HepG2 (cell line): ENCODE results near the gene CERS1. TPM values are rescaled to one million over a fixed set of nuclear protein-coding genes. Genes with fewer than 3 reads are reported as not detected.

Experiments
- ATM ChIP-seq: fragments of 450-650 bp; IDR thresholded peaks from 2 replicates; pipeline ENCODE4 v1.7.1; 2017; ENCODE audit warnings: mild to moderate bottlenecking, borderline replicate concordance
- CBX2 ChIP-seq, 2 experiments: fragments of 200-600 bp in 1 of 2; sonication (generic); formaldehyde crosslinking in 1 of 2; IDR thresholded peaks; 2 replicates each; pipeline versions ENCODE4 v1.7.0 to v1.8.1; 2018 to 2022; ENCODE audit warnings: low read depth in 2 of 2, low read length in 1 of 2, mild to moderate bottlenecking in 1 of 2, missing genetic modification reagents in 1 of 2
- EEA1 ChIP-seq: sonication (generic); formaldehyde crosslinking; IDR thresholded peaks from 2 replicates; pipeline ENCODE4 v1.5.1; 2020; ENCODE audit warnings: mild to moderate bottlenecking, missing genetic modification reagents, borderline replicate concordance
- ELF3 ChIP-seq: IDR thresholded peaks from 2 replicates; pipeline ENCODE4 v1.6.1; 2016; ENCODE audit warnings: missing genetic modification reagents, missing compliant biosample characterization
- ELF4 ChIP-seq: sonication (generic); formaldehyde crosslinking; IDR thresholded peaks from 2 replicates; pipeline ENCODE4 v1.5.0; 2020; ENCODE audit warnings: missing genetic modification reagents, mild to moderate bottlenecking, moderate library complexity, borderline replicate concordance
- ESRRA ChIP-seq: sonication (generic); formaldehyde crosslinking; IDR thresholded peaks from 2 replicates; pipeline ENCODE4 v1.5.1; 2020; ENCODE audit warnings: mild to moderate bottlenecking, low read depth, missing genetic modification reagents
- FOXJ3 ChIP-seq: sonication (generic); formaldehyde crosslinking; IDR thresholded peaks from 2 replicates; pipeline ENCODE4 v1.4.0; 2020; ENCODE audit warnings: missing genetic modification reagents, mild to moderate bottlenecking, borderline replicate concordance
- GATAD1 ChIP-seq: IDR thresholded peaks from 2 replicates; pipeline ENCODE4 v1.6.1; 2016; ENCODE audit warnings: missing genetic modification reagents, missing compliant biosample characterization
- HOXA9 ChIP-seq: sonication (generic); formaldehyde crosslinking; IDR thresholded peaks from 2 replicates; pipeline ENCODE4 v1.8.1; 2022; ENCODE audit warnings: missing genetic modification reagents, mild to moderate bottlenecking, moderate library complexity, borderline replicate concordance
- ISX ChIP-seq: sonication (generic); formaldehyde crosslinking; conservative IDR thresholded peaks from 2 replicates; pipeline ENCODE4 v1.5.0; 2020; ENCODE audit warnings: missing genetic modification reagents
- MAFK ChIP-seq, 2 experiments: IDR thresholded peaks in 1 of 2; conservative IDR thresholded peaks in 1 of 2; 2 replicates each; pipeline ENCODE4 v1.6.1; 2011; ENCODE audit warnings: improper control_type of control experiment in 2 of 2, low read length in 2 of 2
- NBN ChIP-seq: fragments of 450-650 bp; conservative IDR thresholded peaks from 2 replicates; pipeline ENCODE4 v1.6.1; 2017
- NCOA2 ChIP-seq: sonication (generic); formaldehyde crosslinking; IDR thresholded peaks from 2 replicates; pipeline ENCODE4 v1.8.0; 2022; ENCODE audit warnings: inconsistent platforms
- NFIB ChIP-seq: sonication (generic); formaldehyde crosslinking; IDR thresholded peaks from 2 replicates; pipeline ENCODE4 v1.9.0; 2021; ENCODE audit warnings: missing genetic modification reagents, mild to moderate bottlenecking, borderline replicate concordance
- NFIC ChIP-seq: IDR thresholded peaks from 2 replicates; pipeline ENCODE4 v1.6.1; 2012; ENCODE audit warnings: mild to moderate bottlenecking, low read length, inconsistent platforms
- PLSCR1 ChIP-seq: sonication (generic); formaldehyde crosslinking; IDR thresholded peaks from 2 replicates; pipeline ENCODE4 v1.5.0; 2020; ENCODE audit warnings: missing genetic modification reagents, mild to moderate bottlenecking, borderline replicate concordance
- SALL1 ChIP-seq: sonication (generic); formaldehyde crosslinking; IDR thresholded peaks from 2 replicates; pipeline ENCODE4 v1.8.0; 2022; ENCODE audit warnings: mild to moderate bottlenecking, missing genetic modification reagents
- TBX2 ChIP-seq: sonication (generic); formaldehyde crosslinking; IDR thresholded peaks from 2 replicates; pipeline ENCODE4 v1.5.0; 2020; ENCODE audit warnings: missing genetic modification reagents, mild to moderate bottlenecking, borderline replicate concordance
- TEF ChIP-seq: sonication (generic); formaldehyde crosslinking; IDR thresholded peaks from 2 replicates; pipeline ENCODE4 v1.5.0; 2020; ENCODE audit warnings: missing genetic modification reagents
- TFE3 ChIP-seq: IDR thresholded peaks from 2 replicates; pipeline ENCODE4 v1.6.1; 2016
- WIZ ChIP-seq: sonication (generic); formaldehyde crosslinking; IDR thresholded peaks from 2 replicates; pipeline ENCODE4 v1.5.1; 2020; ENCODE audit warnings: mild to moderate bottlenecking, missing genetic modification reagents
- ZBTB20 ChIP-seq: sonication (generic); formaldehyde crosslinking; IDR thresholded peaks from 2 replicates; pipeline ENCODE4 v1.8.1; 2023; ENCODE audit warnings: missing genetic modification reagents, low read depth, mild to moderate bottlenecking, borderline replicate concordance
- ZFP36L1 ChIP-seq: sonication (generic); formaldehyde crosslinking; IDR thresholded peaks from 2 replicates; pipeline ENCODE4 v1.8.0; 2022; ENCODE audit warnings: mild to moderate bottlenecking, missing genetic modification reagents, moderate library complexity
- ZNF136 ChIP-seq: sonication (generic); formaldehyde crosslinking; IDR thresholded peaks from 2 replicates; pipeline ENCODE4 v1.8.1; 2022; ENCODE audit warnings: low read depth, mild to moderate bottlenecking, moderate library complexity, missing genetic modification reagents
- ZNF256 ChIP-seq: sonication (generic); formaldehyde crosslinking; conservative IDR thresholded peaks from 2 replicates; pipeline ENCODE4 v1.4.0; 2020; ENCODE audit warnings: missing genetic modification reagents
- ZNF556 ChIP-seq: sonication (generic); formaldehyde crosslinking; IDR thresholded peaks from 2 replicates; pipeline ENCODE4 v1.4.0; 2020; ENCODE audit warnings: mild to moderate bottlenecking, missing genetic modification reagents, borderline replicate concordance
- ZNF629 ChIP-seq: sonication (generic); formaldehyde crosslinking; conservative IDR thresholded peaks from 2 replicates; pipeline ENCODE4 v1.5.0; 2020; ENCODE audit warnings: missing genetic modification reagents
- ZNF768 ChIP-seq: sonication (generic); formaldehyde crosslinking; IDR thresholded peaks from 2 replicates; pipeline ENCODE4 v1.4.0; 2020; ENCODE audit warnings: missing genetic modification reagents
- polyA plus RNA-seq, 8 experiments: library from polyadenylated mRNA; depleted of rRNA in 3 of 8; stranded (reverse) in 7 of 8; unstranded in 1 of 8; fragments of >200 nt; fragmentation: Illumina TruSeq in 4 of 8; extraction: Trizol in 4 of 8; gene quantifications; 2 replicates each; pipeline versions ENCODE4 v1.2.1 to v1.2.3, GENCODE V29; 2011 to 2016; ENCODE audit warnings: low read depth in 4 of 8, missing spikeins in 1 of 8, mixed read lengths in 1 of 8; ENCODE audit not compliant: insufficient read depth in 1 of 8
- total RNA-seq, 5 experiments: library from RNA; depleted of rRNA; stranded (reverse); fragments of >200 nt; fragmentation: Illumina TruSeq; extraction: Trizol; gene quantifications; 2 replicates each; pipeline ENCODE4 v1.2.3, GENCODE V29; 2016; ENCODE audit warnings: low read depth in 1 of 5

Gene CERS1
- total and polyA plus RNA-seq, 2 of the 13 experiments (the other 11 are each of a cell fraction or from before 2014, with no cell fraction given), result 4.6 to 9.8 TPM

- no peak for TF ChIP-seq TEF (CRISPR knock-in tag)
- no peak for TF ChIP-seq ELF4 (CRISPR knock-in tag)
- TF ChIP-seq SALL1 (CRISPR knock-in tag), result peak; percentile 68
- TF ChIP-seq ATM, result no peak
- no peak for TF ChIP-seq TFE3 (CRISPR knock-in tag)
- TF ChIP-seq ZNF256 (CRISPR knock-in tag), result no peak
- no peak for TF ChIP-seq NBN
- no peak for TF ChIP-seq CBX2 (IDR thresholded peaks at IDR 0.05; ENCODE audit: low read depth, low read length)
- TF ChIP-seq CBX2 (CRISPR knock-in tag; IDR thresholded peaks at IDR 0.05; ENCODE audit: low read depth), result no peak
- no peak for TF ChIP-seq HOXA9 (CRISPR knock-in tag)
- TF ChIP-seq ZNF768 (CRISPR knock-in tag), result peak; percentile 64; the same call in 1 of the 2 replicates
- TF ChIP-seq ZNF556 (CRISPR knock-in tag), result no peak; the same call in 1 of the 2 replicates
- no peak for TF ChIP-seq ESRRA (CRISPR knock-in tag)
- no peak for TF ChIP-seq NCOA2
- 0 out of 2 replicates have a peak, but pooled peaks have one; percentile 23 for TF ChIP-seq WIZ (CRISPR knock-in tag)
- no peak for TF ChIP-seq ZBTB20 (CRISPR knock-in tag)
- TF ChIP-seq EEA1 (CRISPR knock-in tag), result no peak
- TF ChIP-seq NFIB, result no peak
- no peak for TF ChIP-seq NFIC
- TF ChIP-seq FOXJ3 (CRISPR knock-in tag), result no peak
- no peak for TF ChIP-seq PLSCR1 (CRISPR knock-in tag)
- TF ChIP-seq ISX (CRISPR knock-in tag), result no peak
- TF ChIP-seq ZNF629 (CRISPR knock-in tag), result no peak
- TF ChIP-seq ELF3 (CRISPR knock-in tag), result no peak
- TF ChIP-seq ZFP36L1 (CRISPR knock-in tag), result no peak
- TF ChIP-seq GATAD1 (CRISPR knock-in tag), result no peak
- TF ChIP-seq ZNF136 (CRISPR knock-in tag), result no peak
- no peak for TF ChIP-seq MAFK (conservative IDR thresholded peaks at IDR 0.05 in 1 of 2, IDR thresholded peaks at IDR 0.05 in 1 of 2; ENCODE audit: low read length in 2 of 2)
- TF ChIP-seq TBX2 (CRISPR knock-in tag), result peak; percentile 19; the same call in 1 of the 2 replicates
Measured at GRCh38 chr19:18895038-18895823, 727 bp downstream of the CERS1 start (continued).
